IMR-90 (cell line): Measurements from ENCODE around the gene STX7. TPM values are rescaled to one million over a fixed set of nuclear protein-coding genes. Genes with fewer than 3 reads are reported as not detected.

Experiments
- ATAC-seq: fragments of 200-7000 bp; cut with Tn5 transposase; 2 replicates; pipeline ENCODE4 v1.9.1; 2020; ENCODE audit warnings: low read depth, mild to moderate bottlenecking, moderate library complexity
- BruUV-seq: library from RNA; stranded (reverse); fragments of 400-500 nt; replicated peaks from 2 replicates; lab custom pipeline; 2021; lab: Mats Ljungman, UMichigan
- CTCF ChIA-PET: fragments of 300-600 bp; formaldehyde crosslinking; extraction: SDS; loops from one replicate; lab custom pipeline; 2021; ENCODE audit warnings: antibody characterized with exemption; lab: Yijun Ruan, JAX
- POLR2A ChIA-PET: fragments of 300-600 bp; sonication (Branson Sonifier 250); formaldehyde crosslinking; loops from one replicate; lab custom pipeline; 2022; ENCODE audit warnings: antibody characterized with exemption; ENCODE audit not compliant: unreplicated experiment; lab: Charles Lee
- DNase-seq: peaks from one replicate; pipeline ENCODE4 v3.0.0; 2013
- H2AFZ ChIP-seq: replicated peaks from 2 replicates; pipeline ENCODE3; 2013; ENCODE audit warnings: low read length, mild to moderate bottlenecking; ENCODE audit not compliant: poor library complexity
- H2AK5ac ChIP-seq: 2 replicates; pipeline ENCODE4 v1.6.1; 2013; ENCODE audit warnings: low read depth, low read length, inconsistent platforms
- H2AK9ac ChIP-seq: replicated peaks from 2 replicates; pipeline ENCODE3; 2013; ENCODE audit warnings: mild to moderate bottlenecking, low read depth, low read length, moderate library complexity; ENCODE audit not compliant: poor library complexity
- H2BK120ac ChIP-seq: 2 replicates; pipeline ENCODE4 v1.6.1; 2013; ENCODE audit warnings: low read depth, low read length, inconsistent platforms
- H2BK15ac ChIP-seq: 3 replicates; pipeline ENCODE4 v1.6.1; 2013; ENCODE audit warnings: low read depth, low read length, inconsistent platforms
- H2BK20ac ChIP-seq: 2 replicates; pipeline ENCODE4 v1.6.1; 2013; ENCODE audit warnings: low read depth, mild to moderate bottlenecking, inconsistent platforms, low read length, moderate library complexity
- H2BK5ac ChIP-seq: 2 replicates; pipeline ENCODE4 v1.6.1; 2013; ENCODE audit warnings: mild to moderate bottlenecking, low read depth, low read length, inconsistent platforms; ENCODE audit not compliant: poor library complexity, severe bottlenecking
- H3K14ac ChIP-seq: replicated peaks from 2 replicates; pipeline ENCODE4 v1.6.1; 2013; ENCODE audit warnings: low read depth, low read length, inconsistent platforms
- H3K18ac ChIP-seq: 2 replicates; pipeline ENCODE4 v1.6.1; 2013; ENCODE audit warnings: low read depth, low read length, control low read depth
- H3K23ac ChIP-seq: 2 replicates; pipeline ENCODE4 v1.6.1; 2013; ENCODE audit warnings: low read depth, low read length, inconsistent platforms
- H3K27ac ChIP-seq: 2 replicates; pipeline ENCODE4 v1.5.1; 2013; ENCODE audit warnings: mild to moderate bottlenecking, control low read depth, low read length; ENCODE audit not compliant: insufficient read depth
- H3K27me3 ChIP-seq: 2 replicates; pipeline ENCODE4 v1.6.1; 2013; ENCODE audit warnings: low read length; ENCODE audit not compliant: control insufficient read depth, insufficient read depth
- H3K36me3 ChIP-seq: 2 replicates; pipeline ENCODE4 v1.6.1; 2013; ENCODE audit warnings: low read length, mixed read lengths; ENCODE audit not compliant: control insufficient read depth, insufficient read depth
- H3K4ac ChIP-seq: 2 replicates; pipeline ENCODE4 v1.6.1; 2013; ENCODE audit warnings: low read depth, low read length, inconsistent platforms
- H3K4me1 ChIP-seq: 2 replicates; pipeline ENCODE4 v1.6.1; 2013; ENCODE audit warnings: low read length, mixed read lengths; ENCODE audit not compliant: control insufficient read depth, insufficient read depth
- H3K4me2 ChIP-seq: 2 replicates; pipeline ENCODE4 v1.6.1; 2013; ENCODE audit warnings: low read depth, mild to moderate bottlenecking, control low read depth, low read length, moderate library complexity
- H3K4me3 ChIP-seq: 2 replicates; pipeline ENCODE4 v1.5.1; 2013; ENCODE audit warnings: low read depth, mild to moderate bottlenecking, control low read depth, low read length, moderate library complexity; ENCODE audit not compliant: insufficient read depth
- H3K56ac ChIP-seq: 2 replicates; pipeline ENCODE4 v1.6.1; 2013; ENCODE audit warnings: low read length, inconsistent platforms; ENCODE audit not compliant: insufficient read depth; ENCODE audit errors: extremely low read depth
- H3K79me1 ChIP-seq, 2 experiments: 2 replicates each; pipeline ENCODE4 v1.6.1; 2013; ENCODE audit warnings: low read length in 2 of 2, inconsistent platforms in 1 of 2, low read depth in 1 of 2
- H3K9ac ChIP-seq: 2 replicates; pipeline ENCODE4 v1.6.1; 2013; ENCODE audit warnings: low read depth, low read length, control low read depth
- H3K9me1 ChIP-seq: 2 replicates; pipeline ENCODE4 v1.6.1; 2013; ENCODE audit warnings: low read length, inconsistent platforms; ENCODE audit not compliant: insufficient read depth
- H3K9me3 ChIP-seq: 2 replicates; pipeline ENCODE4 v1.6.1; 2013; ENCODE audit warnings: low read length; ENCODE audit not compliant: control insufficient read depth, insufficient read depth
- H4K20me1 ChIP-seq: 2 replicates; pipeline ENCODE4 v1.6.1; 2013; ENCODE audit warnings: low read length, inconsistent platforms; ENCODE audit not compliant: insufficient read depth
- H4K5ac ChIP-seq: 2 replicates; pipeline ENCODE4 v1.6.1; 2013; ENCODE audit warnings: mild to moderate bottlenecking, low read depth, low read length, control low read depth
- H4K8ac ChIP-seq, 2 experiments: 2 replicates each; pipeline ENCODE4 v1.6.1; 2013; ENCODE audit warnings: low read depth in 2 of 2, low read length in 2 of 2, control low read depth in 1 of 2, inconsistent platforms in 1 of 2
- H4K91ac ChIP-seq: 2 replicates; pipeline ENCODE4 v1.6.1; 2013; ENCODE audit warnings: low read depth, low read length, inconsistent platforms; ENCODE audit not compliant: insufficient read depth
- CEBPB ChIP-seq: IDR thresholded peaks from 2 replicates; pipeline ENCODE4 v1.6.1; 2012; ENCODE audit warnings: low read depth, low read length, improper control_type of control experiment
- CHD1 ChIP-seq: IDR thresholded peaks from 2 replicates; pipeline ENCODE4 v1.6.1; 2012; ENCODE audit warnings: low read depth, low read length, improper control_type of control experiment
- ELK1 ChIP-seq: fragments of 150-350 bp; IDR thresholded peaks from 2 replicates; pipeline ENCODE4 v1.6.1; 2016; ENCODE audit warnings: low read depth, mild to moderate bottlenecking, low read length, moderate library complexity, borderline replicate concordance
- MAFK ChIP-seq: IDR thresholded peaks from 2 replicates; pipeline ENCODE4 v1.6.1; 2012; ENCODE audit warnings: low read depth, low read length, improper control_type of control experiment
- MAZ ChIP-seq: IDR thresholded peaks from 2 replicates; pipeline ENCODE4 v1.6.1; 2012; ENCODE audit warnings: low read depth, mild to moderate bottlenecking, low read length, improper control_type of control experiment, moderate library complexity, borderline replicate concordance
- NFE2L2 ChIP-seq: fragments of 150-350 bp; IDR thresholded peaks from 2 replicates; pipeline ENCODE4 v1.6.1; 2016; ENCODE audit warnings: low read depth, mild to moderate bottlenecking, low read length
- POLR2A ChIP-seq: IDR thresholded peaks from 2 replicates; pipeline ENCODE4 v1.6.1; 2012; ENCODE audit warnings: mild to moderate bottlenecking, low read depth, low read length
- RAD21 ChIP-seq: IDR thresholded peaks from 2 replicates; pipeline ENCODE4 v1.6.1; 2012; ENCODE audit warnings: low read length, improper control_type of control experiment
- RCOR1 ChIP-seq: IDR thresholded peaks from 2 replicates; pipeline ENCODE4 v1.6.1; 2012; ENCODE audit warnings: mild to moderate bottlenecking, low read length, improper control_type of control experiment; ENCODE audit not compliant: insufficient replicate concordance
- RFX5 ChIP-seq: IDR thresholded peaks from 2 replicates; pipeline ENCODE4 v1.8.0; 2012; ENCODE audit warnings: low read depth, mild to moderate bottlenecking, low read length, moderate library complexity
- SMC3 ChIP-seq: fragments of 150-350 bp; IDR thresholded peaks from 2 replicates; pipeline ENCODE4 v1.6.1; 2016; ENCODE audit warnings: low read depth, mild to moderate bottlenecking, antibody characterized with exemption, low read length, moderate library complexity
- WGBS, 2 experiments: methylation state at CpG; one replicate each; pipeline versions ENCODE4 v1.1.5 to v1.1.7; 2013; ENCODE audit warnings: missing lambda C conversion rate in 2 of 2; ENCODE audit not compliant: insufficient read length in 1 of 2; ENCODE audit errors: extremely low coverage in 2 of 2; 5-methylcytosine and 5-hydroxymethylcytosine counted together
- dilution Hi-C: fragments of 300-500 bp; cut with HindIII; formaldehyde crosslinking; loops from one replicate; pipeline ENCODE4 v1.14.3; 2018; ENCODE audit warnings: low sequenced_read_pairs; ENCODE audit not compliant: unreplicated experiment
- in situ Hi-C: fragments of 300-500 bp; cut with MboI; formaldehyde crosslinking; loops from 3 replicates; pipeline ENCODE4 v1.14.3; 2019; ENCODE audit warnings: low sequenced_read_pairs, inconsistent platforms, mixed read lengths
- intact Hi-C: fragments of 100-400 bp; cut with micrococcal nuclease; formaldehyde crosslinking; loops from 2 replicates; pipeline ENCODE4 v1.10.0; 2022
- polyA plus RNA-seq, 3 experiments: library from polyadenylated mRNA; depleted of rRNA; stranded (reverse); fragments of >200 nt; gene quantifications; 2 replicates each; pipeline ENCODE4 v1.2.3, GENCODE V29; 2012; ENCODE audit warnings: low replicate concordance in 1 of 3
- total RNA-seq: library from RNA; depleted of rRNA; stranded (reverse); fragments of >200 nt; gene quantifications from 2 replicates; pipeline ENCODE4 v1.2.3, GENCODE V29; 2012
- TF ChIP-seq, protein P1 (sequence below): fragments of 150-350 bp; IDR thresholded peaks from 2 replicates; pipeline ENCODE4 v1.6.1; 2017; ENCODE audit warnings: mild to moderate bottlenecking, antibody characterized with exemption, low read length, low read depth
- TF ChIP-seq, protein P2 (sequence below): conservative IDR thresholded peaks from 2 replicates; pipeline ENCODE4 v1.5.1; 2012; ENCODE audit warnings: mild to moderate bottlenecking, low read depth, low read length, improper control_type of control experiment

STX7 gene
- total and polyA plus RNA-seq, 2 of the 4 experiments (the other 2 are of a cell fraction), result 16.5 to 35.1 TPM

- Histone ChIP-seq H2AK9ac (no peak overlapping the region), H2AK5ac (0 out of 2 replicates have a peak overlapping the region, but pooled peaks have one; percentile 6), H3K27ac (no peak overlapping the region), H3K4ac (no peak overlapping the region), H4K20me1 (peaks cover 4% of the 10 kb centered on the region; the same call in 1 of the 2 replicates), H3K56ac (no peak overlapping the region), H2AFZ (no peak overlapping the region), H3K9ac (no peak overlapping the region), H3K4me3 (no peak overlapping the region), H3K4me2 (no peak overlapping the region), H3K14ac (peak overlapping the region; percentile 80; the same call in 1 of the 2 replicates), H2BK5ac (peak overlapping the region; percentile 34), H3K79me1 (peaks cover 0 to 13% of the 10 kb centered on the region in 2 experiments; a peak in 2 of 4 replicates), H2BK20ac (0 out of 2 replicates have a peak overlapping the region, but pooled peaks have one; percentile 64), H3K36me3 (peaks cover 23% of the 10 kb centered on the region), H2BK15ac (0 out of 3 replicates have a peak overlapping the region, but pooled peaks have one; percentile 30), H3K23ac (no peak overlapping the region), H3K4me1 (peaks cover 13% of the 10 kb centered on the region), H2BK120ac (peak overlapping the region; percentile 28; the same call in 1 of the 2 replicates), H3K9me3 (no peaks in the 10 kb centered on the region), H3K27me3 (no peaks in the 10 kb centered on the region), H4K91ac (peak overlapping the region; percentile 43; the same call in 1 of the 2 replicates), H4K5ac (no peak overlapping the region), H3K18ac (no peak overlapping the region), H3K9me1 (peaks cover 13% of the 10 kb centered on the region), H4K8ac (no peak overlapping the region)
- ChIA-PET POLR2A (no interaction called here), CTCF (no interaction called here)
- dilution Hi-C loops, result no loop called here
- no TSS peak for BruUV-seq
- DNase-seq, result no peak
- no peak for ATAC-seq
- in situ Hi-C loops, result no loop called here
- WGBS, 2 experiments, result 100% methylated on average over 3 of the region's 5 CpGs; no CpG with 5 or more reads in 1 of the 2 experiments
- intact Hi-C loops, result no loop called here
- TF ChIP-seq RFX5 (no peak), RAD21 (no peak), CHD1 (no peak), POLR2A (no peak), ELK1 (no peak), MAFK (no peak), SMC3 (no peak), NFE2L2 (no peak), MAZ (no peak), CEBPB (no peak), RCOR1 (no peak)
- TF ChIP-seq, protein P1, sequence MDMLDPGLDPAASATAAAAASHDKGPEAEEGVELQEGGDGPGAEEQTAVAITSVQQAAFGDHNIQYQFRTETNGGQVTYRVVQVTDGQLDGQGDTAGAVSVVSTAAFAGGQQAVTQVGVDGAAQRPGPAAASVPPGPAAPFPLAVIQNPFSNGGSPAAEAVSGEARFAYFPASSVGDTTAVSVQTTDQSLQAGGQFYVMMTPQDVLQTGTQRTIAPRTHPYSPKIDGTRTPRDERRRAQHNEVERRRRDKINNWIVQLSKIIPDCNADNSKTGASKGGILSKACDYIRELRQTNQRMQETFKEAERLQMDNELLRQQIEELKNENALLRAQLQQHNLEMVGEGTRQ, result no peak
- TF ChIP-seq, protein P2, sequence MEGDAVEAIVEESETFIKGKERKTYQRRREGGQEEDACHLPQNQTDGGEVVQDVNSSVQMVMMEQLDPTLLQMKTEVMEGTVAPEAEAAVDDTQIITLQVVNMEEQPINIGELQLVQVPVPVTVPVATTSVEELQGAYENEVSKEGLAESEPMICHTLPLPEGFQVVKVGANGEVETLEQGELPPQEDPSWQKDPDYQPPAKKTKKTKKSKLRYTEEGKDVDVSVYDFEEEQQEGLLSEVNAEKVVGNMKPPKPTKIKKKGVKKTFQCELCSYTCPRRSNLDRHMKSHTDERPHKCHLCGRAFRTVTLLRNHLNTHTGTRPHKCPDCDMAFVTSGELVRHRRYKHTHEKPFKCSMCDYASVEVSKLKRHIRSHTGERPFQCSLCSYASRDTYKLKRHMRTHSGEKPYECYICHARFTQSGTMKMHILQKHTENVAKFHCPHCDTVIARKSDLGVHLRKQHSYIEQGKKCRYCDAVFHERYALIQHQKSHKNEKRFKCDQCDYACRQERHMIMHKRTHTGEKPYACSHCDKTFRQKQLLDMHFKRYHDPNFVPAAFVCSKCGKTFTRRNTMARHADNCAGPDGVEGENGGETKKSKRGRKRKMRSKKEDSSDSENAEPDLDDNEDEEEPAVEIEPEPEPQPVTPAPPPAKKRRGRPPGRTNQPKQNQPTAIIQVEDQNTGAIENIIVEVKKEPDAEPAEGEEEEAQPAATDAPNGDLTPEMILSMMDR, result no peak
Observed at GRCh38 chr6:132465530-132466485, 47.1 kb downstream of the STX7 start.
